ENCODE results near the gene RABGAP1L.

RABGAP1L gene

DNA sequence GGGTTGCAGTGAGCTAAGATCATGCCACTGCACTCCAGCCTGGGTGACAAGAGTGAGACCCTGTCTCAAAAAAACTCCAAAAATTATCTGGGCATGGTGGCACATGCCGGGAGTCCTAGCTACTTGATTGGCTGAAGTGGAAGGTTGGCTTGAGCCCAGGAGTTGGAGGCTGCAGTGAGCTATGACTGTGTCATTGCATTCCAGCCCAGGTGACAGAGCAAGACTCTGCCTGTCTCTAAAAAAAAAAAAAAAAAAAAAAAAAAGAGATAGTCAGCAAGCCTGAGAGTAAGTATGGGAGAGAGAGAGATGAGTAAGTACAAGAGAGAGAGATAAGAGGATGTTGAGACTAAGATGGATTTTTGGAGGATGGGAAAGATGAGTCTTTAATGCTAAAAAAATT is 659.6 kb downstream of the RABGAP1L start:
- Histone ChIP-seq H2AFZ (ENCODE audit: low read depth, low read length) (no peak overlapping the region), H3K4me3 (ENCODE audit: low read length) (no peak overlapping the region), H3K27ac (ENCODE audit: low read length) (no peak overlapping the region), H4K20me1 (ENCODE audit: insufficient read depth, low read length) (peaks cover 4% of the 10 kb centered on the region; the same call in 1 of the 2 replicates), H3K9ac (ENCODE audit: low read length) (no peak overlapping the region), H3K4me1 (ENCODE audit: low read length) (peaks cover 49% of the 10 kb centered on the region), H3K4me2 (ENCODE audit: low read length) (no peak overlapping the region), H3K36me3 (replicated peaks; ENCODE audit: low read depth, low read length) (no peaks in the 10 kb centered on the region), H3K79me2 (ENCODE audit: low read length) (no peaks in the 10 kb centered on the region), H3K27me3 (ENCODE audit: low read depth, low read length) (no peaks in the 10 kb centered on the region), H3K9me3 (ENCODE audit: insufficient read depth, low read length) (no peaks in the 10 kb centered on the region)
- TF ChIP-seq, protein P1, sequence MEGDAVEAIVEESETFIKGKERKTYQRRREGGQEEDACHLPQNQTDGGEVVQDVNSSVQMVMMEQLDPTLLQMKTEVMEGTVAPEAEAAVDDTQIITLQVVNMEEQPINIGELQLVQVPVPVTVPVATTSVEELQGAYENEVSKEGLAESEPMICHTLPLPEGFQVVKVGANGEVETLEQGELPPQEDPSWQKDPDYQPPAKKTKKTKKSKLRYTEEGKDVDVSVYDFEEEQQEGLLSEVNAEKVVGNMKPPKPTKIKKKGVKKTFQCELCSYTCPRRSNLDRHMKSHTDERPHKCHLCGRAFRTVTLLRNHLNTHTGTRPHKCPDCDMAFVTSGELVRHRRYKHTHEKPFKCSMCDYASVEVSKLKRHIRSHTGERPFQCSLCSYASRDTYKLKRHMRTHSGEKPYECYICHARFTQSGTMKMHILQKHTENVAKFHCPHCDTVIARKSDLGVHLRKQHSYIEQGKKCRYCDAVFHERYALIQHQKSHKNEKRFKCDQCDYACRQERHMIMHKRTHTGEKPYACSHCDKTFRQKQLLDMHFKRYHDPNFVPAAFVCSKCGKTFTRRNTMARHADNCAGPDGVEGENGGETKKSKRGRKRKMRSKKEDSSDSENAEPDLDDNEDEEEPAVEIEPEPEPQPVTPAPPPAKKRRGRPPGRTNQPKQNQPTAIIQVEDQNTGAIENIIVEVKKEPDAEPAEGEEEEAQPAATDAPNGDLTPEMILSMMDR (IDR thresholded peaks at IDR 0.05; ENCODE audit: low read depth, low read length) = no peak
- TF ChIP-seq EZH2phosphoT487 (IDR thresholded peaks at IDR 0.05; ENCODE audit: low read depth) = no peak

DNA sequence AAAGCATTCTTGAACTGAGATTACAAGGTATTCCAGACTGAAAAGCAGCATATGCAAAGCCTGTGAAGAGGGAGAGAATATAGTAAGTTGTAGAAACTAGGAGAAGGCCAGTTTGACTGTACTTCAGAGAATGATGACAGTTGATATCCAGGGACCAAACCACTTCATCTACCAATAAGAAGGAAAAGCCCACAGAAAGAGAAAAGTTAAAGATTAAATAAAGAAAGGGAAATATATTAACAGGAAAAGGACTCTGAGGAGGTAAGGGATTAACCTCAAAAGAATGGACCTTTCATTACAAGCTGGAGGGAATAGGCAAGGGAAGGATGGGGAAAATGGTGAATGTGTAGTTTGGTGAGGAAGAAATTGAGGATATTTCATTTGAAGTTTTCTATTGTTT is 660.3 kb downstream of the RABGAP1L start:
- H4K20me1 ChIP-seq (ENCODE audit: insufficient read depth, low read length) = peaks cover 4% of the 10 kb centered on the region; the same call in 1 of the 2 replicates
- H3K36me3 ChIP-seq (replicated peaks; ENCODE audit: low read depth, low read length) = no peaks in the 10 kb centered on the region
- H3K9me3 ChIP-seq (ENCODE audit: insufficient read depth, low read length) = no peaks in the 10 kb centered on the region
- no peaks in the 10 kb centered on the region for H3K79me2 ChIP-seq (ENCODE audit: low read length)
- H3K4me2 ChIP-seq (ENCODE audit: low read length) = no peak overlapping the region
- TF ChIP-seq, protein P1 (IDR thresholded peaks at IDR 0.05; ENCODE audit: low read depth, low read length) = no peak
- TF ChIP-seq EZH2phosphoT487 (IDR thresholded peaks at IDR 0.05; ENCODE audit: low read depth) = no peak
- H3K27ac ChIP-seq (ENCODE audit: low read length) = no peak overlapping the region
- no peak overlapping the region for H2AFZ ChIP-seq (ENCODE audit: low read depth, low read length)
- H3K4me3 ChIP-seq (ENCODE audit: low read length) = no peak overlapping the region
- H3K4me1 ChIP-seq (ENCODE audit: low read length) = peaks cover 44% of the 10 kb centered on the region
- no peak overlapping the region for H3K9ac ChIP-seq (ENCODE audit: low read length)
- H3K27me3 ChIP-seq (ENCODE audit: low read depth, low read length) = no peaks in the 10 kb centered on the region

DNA sequence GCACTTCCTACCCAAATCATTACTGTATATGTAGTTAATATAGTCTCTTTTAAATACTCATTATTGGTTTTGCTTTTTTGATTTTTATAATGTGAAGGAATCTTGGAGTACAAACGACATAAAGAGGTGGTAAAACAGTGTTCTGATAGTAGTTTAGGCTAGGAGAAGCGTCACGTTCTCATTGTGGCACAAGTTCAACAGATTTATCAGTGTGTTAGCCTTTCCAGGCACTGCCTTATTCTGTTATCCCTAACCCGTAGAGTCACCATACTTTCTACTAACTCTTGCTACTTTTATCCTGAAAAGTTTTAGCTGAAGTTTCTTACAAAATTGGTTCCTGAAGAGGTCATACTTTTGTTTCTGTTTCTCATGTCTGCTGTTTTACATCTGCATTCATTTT is 665.8 kb downstream of the RABGAP1L start:
- TF ChIP-seq, protein P1 (IDR thresholded peaks at IDR 0.05; ENCODE audit: low read depth, low read length) = no peak
- TF ChIP-seq EZH2phosphoT487 (IDR thresholded peaks at IDR 0.05; ENCODE audit: low read depth) = no peak
- Histone ChIP-seq H3K4me1 (ENCODE audit: low read length) (no peaks in the 10 kb centered on the region), H3K27ac (ENCODE audit: low read length) (no peak overlapping the region), H3K9me3 (ENCODE audit: insufficient read depth, low read length) (no peaks in the 10 kb centered on the region), H3K9ac (ENCODE audit: low read length) (no peak overlapping the region), H3K4me3 (ENCODE audit: low read length) (no peak overlapping the region), H4K20me1 (ENCODE audit: insufficient read depth, low read length) (no peaks in the 10 kb centered on the region), H3K36me3 (replicated peaks; ENCODE audit: low read depth, low read length) (no peaks in the 10 kb centered on the region), H3K4me2 (ENCODE audit: low read length) (no peak overlapping the region), H2AFZ (ENCODE audit: low read depth, low read length) (no peak overlapping the region), H3K27me3 (ENCODE audit: low read depth, low read length) (no peaks in the 10 kb centered on the region), H3K79me2 (ENCODE audit: low read length) (no peaks in the 10 kb centered on the region)

DNA sequence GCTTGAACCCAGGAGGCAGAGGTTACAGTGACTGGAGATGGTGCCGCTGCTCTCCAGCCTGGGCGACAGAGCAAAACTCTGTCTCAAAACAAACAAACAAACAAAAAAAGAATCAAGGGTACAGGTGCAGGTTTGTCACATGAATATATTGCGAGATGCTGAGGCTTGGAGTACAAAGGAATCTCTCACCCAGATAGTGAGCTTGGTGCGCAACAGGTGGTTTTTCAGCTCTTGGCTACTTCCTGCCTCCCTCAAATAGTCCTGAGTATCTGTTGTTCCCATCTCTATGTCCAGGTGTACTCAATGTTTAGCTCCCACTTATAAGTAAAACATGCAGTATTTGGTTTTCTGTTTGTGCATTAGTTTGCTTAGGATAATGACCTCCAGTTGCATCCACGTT is 666.5 kb downstream of the RABGAP1L start:
- Histone ChIP-seq H3K9ac (ENCODE audit: low read length) (no peak overlapping the region), H3K9me3 (ENCODE audit: insufficient read depth, low read length) (no peaks in the 10 kb centered on the region), H3K36me3 (replicated peaks; ENCODE audit: low read depth, low read length) (no peaks in the 10 kb centered on the region), H3K27ac (ENCODE audit: low read length) (no peak overlapping the region), H2AFZ (ENCODE audit: low read depth, low read length) (no peak overlapping the region), H3K4me3 (ENCODE audit: low read length) (no peak overlapping the region), H3K79me2 (ENCODE audit: low read length) (no peaks in the 10 kb centered on the region), H4K20me1 (ENCODE audit: insufficient read depth, low read length) (no peaks in the 10 kb centered on the region), H3K4me2 (ENCODE audit: low read length) (no peak overlapping the region), H3K27me3 (ENCODE audit: low read depth, low read length) (no peaks in the 10 kb centered on the region), H3K4me1 (ENCODE audit: low read length) (no peaks in the 10 kb centered on the region)
- TF ChIP-seq EZH2phosphoT487 (IDR thresholded peaks at IDR 0.05; ENCODE audit: low read depth) = no peak
- TF ChIP-seq, protein P1 (IDR thresholded peaks at IDR 0.05; ENCODE audit: low read depth, low read length) = no peak
